AG10803 (cell line): ENCODE results near the gene CDC42BPB.
A peak's percentile ranks its signal among the peaks of the same experiment; 100 is the strongest.

Experiments
- DNase-seq: peaks from one replicate; pipeline ENCODE4 v3.0.0; 2010; ENCODE audit warnings: low read depth
- H3K4me3 ChIP-seq: 2 replicates; pipeline ENCODE4 v1.5.1; 2011; ENCODE audit warnings: mild to moderate bottlenecking, low read length, control low read depth
- CTCF ChIP-seq: conservative IDR thresholded peaks from 2 replicates; pipeline ENCODE4 v1.5.1; 2011; ENCODE audit warnings: mild to moderate bottlenecking, low read length, control low read depth, inconsistent platforms

CDC42BPB gene

GRCh38 chr14:103008768-103009357 lies 48.5 kb downstream of the CDC42BPB start:
- TF ChIP-seq CTCF, result no peak
- H3K4me3 ChIP-seq, result no peak overlapping the region
- DNase-seq, result peak; percentile 57

- DNase-seq, result no peak
- H3K4me3 ChIP-seq, result no peak overlapping the region
- TF ChIP-seq CTCF, result no peak
These were observed 49.2 kb downstream of the CDC42BPB start for GRCh38 chr14:103008126-103008525.

- TF ChIP-seq CTCF, result no peak
- H3K4me3 ChIP-seq, result no peak overlapping the region
- no peak for DNase-seq
These were observed 49.8 kb downstream of the CDC42BPB start for GRCh38 chr14:103007555-103007954.

- no peak for TF ChIP-seq CTCF
- DNase-seq, result no peak
- no peak overlapping the region for H3K4me3 ChIP-seq
These were observed 50.3 kb downstream of the CDC42BPB start for GRCh38 chr14:103006991-103007520.

- DNase-seq, result no peak
- H3K4me3 ChIP-seq, result no peak overlapping the region
- TF ChIP-seq CTCF, result no peak
These were observed 51.2 kb downstream of the CDC42BPB start for GRCh38 chr14:103006106-103006505.

GRCh38 chr14:103003850-103004249 lies 53.5 kb downstream of the CDC42BPB start:
- no peak for DNase-seq
- no peak overlapping the region for H3K4me3 ChIP-seq
- TF ChIP-seq CTCF, result no peak

GRCh38 chr14:103003351-103003615 lies 54.1 kb downstream of the CDC42BPB start:
- H3K4me3 ChIP-seq, result no peak overlapping the region
- no peak for DNase-seq
- no peak for TF ChIP-seq CTCF
